ENCODE results near the gene ARL6IP5. TPM values are rescaled to one million over a fixed set of nuclear protein-coding genes. Genes with fewer than 3 reads are reported as not detected.

Gene ARL6IP5
- total and polyA plus RNA-seq, 2 of the 13 experiments (the other 11 are each of a cell fraction or from before 2014, with no cell fraction given): 23.7 to 29.6 TPM

- no peak overlapping the region for H3K4me2 ChIP-seq (ENCODE audit: low read depth, low read length)
- no peaks in the 10 kb centered on the region for H3K4me1 ChIP-seq (ENCODE audit: insufficient read depth, low read length)
- H3K36me3 ChIP-seq (replicated peaks in 1 of 2; ENCODE audit: control insufficient read depth in 1 of 2, insufficient read depth in 2 of 2, low read length in 2 of 2): peaks cover 2 to 19% of the 10 kb centered on the region in 2 experiments; a peak in 3 of 5 replicates
- no peaks in the 10 kb centered on the region for H3K9me3 ChIP-seq (ENCODE audit: low read length)
- no peaks in the 10 kb centered on the region for H4K20me1 ChIP-seq (ENCODE audit: insufficient read depth, low read length)
- ChIA-PET POLR2A (no interaction called here), CTCF (ENCODE audit: low intra/inter-chr PET ratio, low total read pairs) (no interaction called here)
- no peak overlapping the region for H3K9ac ChIP-seq (ENCODE audit: insufficient read depth, low read depth, low read length)
- FAIRE-seq (no peak), ATAC-seq (no peak), DNase-seq (ENCODE audit: low spot score) (no peak)
- H3K27me3 ChIP-seq (ENCODE audit: control insufficient read depth in 1 of 2, insufficient read depth in 2 of 2, low read length in 2 of 2): no peaks in the 10 kb centered on the region
- intact Hi-C loops (cut with micrococcal nuclease; ENCODE audit: unreplicated experiment) (no loop called here), in situ Hi-C loops (cut with HindIII; ENCODE audit: extremely low pct_ligation_motif_present, low pct_unique_long_range_greater_than_20kb) (loop anchor here (25.0 kb wide), 1 partner anchor 557 kb away; no protein-coding TSS in a partner anchor)
- no peak overlapping the region for H2AFZ ChIP-seq (ENCODE audit: low read length)
- 80% methylated on average over 3 of the region's 3 CpGs for WGBS (ENCODE audit: low lambda C conversion rate)
- no peaks in the 10 kb centered on the region for H3K79me2 ChIP-seq (ENCODE audit: insufficient read depth, low read length)
- H3K4me3 ChIP-seq (replicated peaks in 1 of 3; ENCODE audit: insufficient read depth in 1 of 3, low read depth in 2 of 3, low read length in 3 of 3): no peak overlapping the region
- BruUV-seq (replicated peaks): no TSS peak
- TF ChIP-seq TCF7 (IDR thresholded peaks at IDR 0.05; ENCODE audit: low read depth) (no peak), MEIS1 (CRISPR knock-in tag; IDR thresholded peaks at IDR 0.05; ENCODE audit: borderline replicate concordance) (no peak), MATR3 (CRISPR knock-in tag; IDR thresholded peaks at IDR 0.05) (no peak), FLYWCH1 (CRISPR knock-in tag; IDR thresholded peaks at IDR 0.05) (no peak)
- no peak overlapping the region for H3K27ac ChIP-seq (ENCODE audit: extremely low read length, insufficient read depth, low read length)
Measured at GRCh38 chr3:69105320-69105719, 20.6 kb downstream of the ARL6IP5 start.

GRCh38 chr3:69107841-69108240 lies 23.1 kb downstream of the ARL6IP5 start:
- intact Hi-C loops (cut with micrococcal nuclease; ENCODE audit: unreplicated experiment) (no loop called here), in situ Hi-C loops (cut with HindIII; ENCODE audit: extremely low pct_ligation_motif_present, low pct_unique_long_range_greater_than_20kb) (loop anchor here (25.0 kb wide), 1 partner anchor 554 kb away; no protein-coding TSS in a partner anchor)
- Histone ChIP-seq H3K9me3 (ENCODE audit: low read length) (no peaks in the 10 kb centered on the region), H4K20me1 (ENCODE audit: insufficient read depth, low read length) (no peaks in the 10 kb centered on the region), H3K4me3 (replicated peaks in 1 of 3; ENCODE audit: insufficient read depth in 1 of 3, low read depth in 2 of 3, low read length in 3 of 3) (no peak overlapping the region), H3K9ac (ENCODE audit: insufficient read depth, low read depth, low read length) (no peak overlapping the region), H2AFZ (ENCODE audit: low read length) (no peak overlapping the region), H3K79me2 (ENCODE audit: insufficient read depth, low read length) (no peaks in the 10 kb centered on the region), H3K4me2 (ENCODE audit: low read depth, low read length) (no peak overlapping the region), H3K27me3 (ENCODE audit: control insufficient read depth in 1 of 2, insufficient read depth in 2 of 2, low read length in 2 of 2) (no peaks in the 10 kb centered on the region), H3K4me1 (ENCODE audit: insufficient read depth, low read length) (no peaks in the 10 kb centered on the region), H3K36me3 (replicated peaks in 1 of 2; ENCODE audit: control insufficient read depth in 1 of 2, insufficient read depth in 2 of 2, low read length in 2 of 2) (peaks cover 2 to 8% of the 10 kb centered on the region in 2 experiments; a peak in 2 of 5 replicates), H3K27ac (ENCODE audit: extremely low read length, insufficient read depth, low read length) (no peak overlapping the region)
- WGBS (ENCODE audit: low lambda C conversion rate): 53% methylated on average over 5 of the region's 5 CpGs
- CTCF ChIA-PET (ENCODE audit: low intra/inter-chr PET ratio, low total read pairs): no interaction called here
- FAIRE-seq (no peak), DNase-seq (ENCODE audit: low spot score) (no peak), ATAC-seq (no peak)
- TF ChIP-seq ZNF496 (CRISPR knock-in tag; IDR thresholded peaks at IDR 0.05; ENCODE audit: insufficient replicate concordance): no peak
- no peak for TF ChIP-seq ZNF329 (CRISPR knock-in tag; IDR thresholded peaks at IDR 0.05; ENCODE audit: low read depth)
- no peak for TF ChIP-seq ZNF264 (CRISPR knock-in tag; IDR thresholded peaks at IDR 0.05)
- no peak for TF ChIP-seq NFE2L2 (IDR thresholded peaks at IDR 0.05; ENCODE audit: low read length)
- POLR2A ChIA-PET: no interaction called here
- BruUV-seq (replicated peaks): no TSS peak

Measured in HepG2 (cell line).